OCI-LY7 (cell line): ENCODE measurements around the gene TNNI3K.

Experiments used
- CTCF ChIP-seq: fragments of 200-600 bp; sonication (generic); conservative IDR thresholded peaks from 2 replicates; pipeline ENCODE4 v1.5.1; 2014; ENCODE audit warnings: mild to moderate bottlenecking, antibody characterized with exemption, low read length, moderate library complexity, mixed read lengths
- EZH2phosphoT487 ChIP-seq: fragments of 200-600 bp; sonication (generic); IDR thresholded peaks from 2 replicates; pipeline ENCODE4 v1.6.1; 2018; ENCODE audit warnings: low read depth, borderline replicate concordance, mild to moderate bottlenecking, mixed run types, antibody characterized with exemption, low read length, moderate library complexity, mixed read lengths

DNA sequence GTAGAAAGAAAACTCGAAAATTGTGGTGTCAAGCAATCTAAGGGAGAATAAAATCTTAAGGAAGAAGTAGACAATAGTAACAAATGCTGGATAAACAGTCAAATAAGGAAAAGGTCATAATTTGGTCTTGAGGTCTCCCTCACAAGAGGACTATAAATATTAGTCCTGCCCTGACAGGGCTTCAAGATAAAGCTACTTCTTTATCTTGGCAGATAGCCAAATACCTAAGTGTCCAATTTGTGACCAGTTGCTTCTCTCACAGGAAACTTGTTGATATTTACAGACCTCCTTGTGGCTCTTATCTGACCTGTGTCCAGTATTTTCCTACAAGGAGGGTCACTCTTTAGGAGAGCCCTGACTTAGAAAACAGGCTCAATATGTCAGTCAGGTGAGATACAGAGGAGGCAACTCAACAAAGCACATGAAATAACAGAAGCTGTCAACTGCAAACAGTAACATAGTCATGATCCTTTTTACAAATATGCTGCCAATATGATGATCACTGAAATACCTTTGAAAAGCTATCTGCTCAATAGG lies 88.8 kb downstream of the TNNI3K start:
- TF ChIP-seq CTCF (no peak), EZH2phosphoT487 (no peak)
